Endothelial cell of umbilical vein (primary cell): ENCODE data around the gene TSPAN9. TPM values are rescaled to one million over a fixed set of nuclear protein-coding genes. Genes with fewer than 3 reads are reported as not detected.
A peak's percentile ranks its signal among the peaks of the same experiment; 100 is the strongest.

Source experiments
- BruUV-seq: library from RNA; stranded (reverse); fragments of 400-500 nt; replicated peaks from 2 replicates; lab custom pipeline; 2021; lab: Mats Ljungman, UMichigan
- CTCF ChIA-PET: fragments of 300-600, 350-600 bp; sonication (Branson Sonifier 250); formaldehyde crosslinking; loops from one replicate; lab custom pipeline; 2021; ENCODE audit warnings: antibody characterized with exemption, inconsistent platforms; lab: Charles Lee
- POLR2A ChIA-PET: fragments of 300-600, 350-600 bp; sonication (Branson Sonifier 250); formaldehyde crosslinking; loops from one replicate; lab custom pipeline; 2021; ENCODE audit warnings: antibody characterized with exemption, inconsistent platforms; lab: Charles Lee
- DNase-seq: peaks from one replicate; pipeline ENCODE4 v3.0.0-alpha.2; 2011; ENCODE audit warnings: low read depth, low spot score
- FAIRE-seq: peaks from 2 replicates; lab custom pipeline; 2011; peaks lifted over from hg19 to GRCh38; lab: Jason Lieb, UNC
- H2AFZ ChIP-seq: 2 replicates; pipeline ENCODE4 v1.6.0; 2012; ENCODE audit warnings: low read depth, low read length, control low read depth, inconsistent platforms
- H3K27ac ChIP-seq: 2 replicates; pipeline ENCODE4 v1.5.1; 2011; ENCODE audit warnings: low read depth, mild to moderate bottlenecking, control low read depth, low read length, moderate library complexity; ENCODE audit not compliant: insufficient read depth
- H3K27me3 ChIP-seq, 2 experiments: 2 replicates each; pipeline versions ENCODE4 v1.6.0 to v1.6.1; 2011; ENCODE audit warnings: low read length in 2 of 2, mixed read lengths in 1 of 2; ENCODE audit not compliant: control insufficient read depth in 2 of 2, insufficient read depth in 2 of 2
- H3K36me3 ChIP-seq, 2 experiments: 2 replicates in 1 of 2; 3 replicates in 1 of 2; pipeline ENCODE4 v1.5.1; 2011; ENCODE audit warnings: low read length in 2 of 2, mild to moderate bottlenecking in 1 of 2, moderate library complexity in 1 of 2; ENCODE audit not compliant: control insufficient read depth in 2 of 2, insufficient read depth in 2 of 2; ENCODE audit errors: extremely low read depth in 1 of 2
- H3K4me1 ChIP-seq: 3 replicates; pipeline ENCODE4 v1.5.1; 2011; ENCODE audit warnings: mild to moderate bottlenecking, low read length; ENCODE audit not compliant: control insufficient read depth, insufficient read depth; ENCODE audit errors: extremely low read depth
- H3K4me2 ChIP-seq: 2 replicates; pipeline ENCODE4 v1.6.1; 2011; ENCODE audit warnings: low read length, control low read depth, mixed read lengths; ENCODE audit not compliant: insufficient read depth
- H3K4me3 ChIP-seq, 3 experiments: fragments of 200-600 bp in 1 of 3; sonication (generic), shearing (Covaris generic) in 1 of 3; replicated peaks in 1 of 3; 2 replicates each; pipeline ENCODE4 v1.5.1; 2011 to 2016; ENCODE audit warnings: control low read depth in 3 of 3, low read length in 3 of 3, mild to moderate bottlenecking in 2 of 3, inconsistent platforms in 1 of 3, low read depth in 1 of 3, moderate library complexity in 1 of 3; ENCODE audit not compliant: insufficient read depth in 1 of 3
- H3K79me2 ChIP-seq: 2 replicates; pipeline ENCODE4 v1.6.0; 2012; ENCODE audit warnings: low read length, inconsistent platforms; ENCODE audit not compliant: control insufficient read depth, insufficient read depth
- H3K9ac ChIP-seq: replicated peaks from 2 replicates; pipeline ENCODE3; 2011; ENCODE audit warnings: low read length, control low read depth; ENCODE audit not compliant: insufficient read depth; ENCODE audit errors: extremely low read depth
- H3K9me1 ChIP-seq: replicated peaks from 3 replicates; pipeline ENCODE4 v1.6.0; 2011; ENCODE audit warnings: mild to moderate bottlenecking, low read length; ENCODE audit not compliant: control insufficient read depth, insufficient read depth; ENCODE audit errors: extremely low read depth
- H3K9me3 ChIP-seq: replicated peaks from 2 replicates; pipeline ENCODE4 v1.5.1; 2012; ENCODE audit warnings: low read length, inconsistent platforms; ENCODE audit not compliant: control insufficient read depth, insufficient read depth
- H4K20me1 ChIP-seq: replicated peaks from 2 replicates; pipeline ENCODE3; 2011; ENCODE audit warnings: mild to moderate bottlenecking, low read length; ENCODE audit not compliant: control insufficient read depth, insufficient read depth; ENCODE audit errors: extremely low read depth
- EZH2 ChIP-seq: IDR thresholded peaks from 2 replicates; pipeline ENCODE4 v1.6.1; 2012; ENCODE audit warnings: borderline replicate concordance, low read depth, mild to moderate bottlenecking, moderate library complexity, low read length, inconsistent platforms; ENCODE audit not compliant: severe bottlenecking
- FOS ChIP-seq: IDR thresholded peaks from 2 replicates; pipeline ENCODE4 v1.6.1; 2011; ENCODE audit warnings: mild to moderate bottlenecking, low read length, moderate library complexity, borderline replicate concordance; ENCODE audit not compliant: insufficient read depth
- POLR2AphosphoS5 ChIP-seq: IDR thresholded peaks from 2 replicates; pipeline ENCODE4 v1.6.1; 2012; ENCODE audit warnings: low read depth, mild to moderate bottlenecking, control low read depth, low read length, moderate library complexity; ENCODE audit not compliant: insufficient read depth
- dilution Hi-C: fragments of 300-500 bp; cut with MboI; formaldehyde crosslinking; loops from one replicate; pipeline ENCODE4 v1.15.0; 2019; ENCODE audit warnings: low sequenced_read_pairs; ENCODE audit not compliant: extremely low pct_ligation_motif_present
- intact Hi-C: fragments of 100-400 bp; cut with micrococcal nuclease; formaldehyde crosslinking; loops from one replicate; pipeline ENCODE4 v1.10.0; 2022
- polyA plus RNA-seq, 4 experiments: library from polyadenylated mRNA; depleted of rRNA in 3 of 4; stranded (reverse) in 3 of 4; unstranded in 1 of 4; fragments of >200 nt; gene quantifications; 2 replicates each; pipeline versions ENCODE4 v1.2.1 to v1.2.3, GENCODE V29; 2011 to 2012; ENCODE audit warnings: missing spikeins in 1 of 4
- total RNA-seq: library from RNA; stranded (reverse); gene quantifications from 2 replicates; pipeline ENCODE4 v1.2.3, GENCODE V29; 2021
- TF ChIP-seq, protein P1 (sequence below), 2 donors: IDR thresholded peaks; 1 replicate in 1 of 2; 2 replicates in 1 of 2; pipeline ENCODE4 v1.5.1; 2011; ENCODE audit warnings: low read length in 2 of 2, mild to moderate bottlenecking in 2 of 2, moderate library complexity in 2 of 2, control low read depth in 1 of 2, inconsistent platforms in 1 of 2, low read depth in 1 of 2; ENCODE audit not compliant: insufficient read depth in 1 of 2; ENCODE audit errors: extremely low read depth in 1 of 2

Gene TSPAN9
- total and polyA plus RNA-seq, 2 donors (not counting 3 experiments of a cell fraction or from before 2014, with no cell fraction given) = 43.3 to 66.8 TPM

DNA sequence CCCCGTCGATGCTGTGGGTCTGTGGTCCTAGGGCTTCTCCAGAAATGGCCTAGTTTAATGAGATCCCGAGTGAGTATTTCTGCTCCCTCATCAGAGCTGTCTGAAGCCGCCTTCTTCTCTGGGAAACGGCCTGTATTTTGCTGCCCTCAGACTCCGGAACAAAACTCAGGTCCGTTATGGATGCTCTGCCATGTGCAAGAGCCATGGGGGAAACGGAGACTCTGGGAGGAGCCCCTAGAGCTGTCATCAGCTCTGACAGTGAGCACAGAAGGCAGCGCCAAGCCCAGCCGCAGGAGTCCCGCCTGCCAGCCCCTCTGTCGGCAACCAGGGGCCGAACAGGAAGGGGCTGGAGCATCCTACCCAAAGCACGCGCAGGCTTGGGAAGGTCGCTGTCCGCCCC lies 221.4 kb downstream of the TSPAN9 start:
- H3K9me1 ChIP-seq = no peaks in the 10 kb centered on the region
- dilution Hi-C loops = no loop called here
- ChIA-PET CTCF (interaction anchor here (0.7 to 6.4 kb wide), 16 partner anchors 16 to 978 kb away, joined by 3 to 322 read pairs (median 13); no protein-coding TSS in a partner anchor), POLR2A (no interaction called here)
- TF ChIP-seq, protein P1, sequence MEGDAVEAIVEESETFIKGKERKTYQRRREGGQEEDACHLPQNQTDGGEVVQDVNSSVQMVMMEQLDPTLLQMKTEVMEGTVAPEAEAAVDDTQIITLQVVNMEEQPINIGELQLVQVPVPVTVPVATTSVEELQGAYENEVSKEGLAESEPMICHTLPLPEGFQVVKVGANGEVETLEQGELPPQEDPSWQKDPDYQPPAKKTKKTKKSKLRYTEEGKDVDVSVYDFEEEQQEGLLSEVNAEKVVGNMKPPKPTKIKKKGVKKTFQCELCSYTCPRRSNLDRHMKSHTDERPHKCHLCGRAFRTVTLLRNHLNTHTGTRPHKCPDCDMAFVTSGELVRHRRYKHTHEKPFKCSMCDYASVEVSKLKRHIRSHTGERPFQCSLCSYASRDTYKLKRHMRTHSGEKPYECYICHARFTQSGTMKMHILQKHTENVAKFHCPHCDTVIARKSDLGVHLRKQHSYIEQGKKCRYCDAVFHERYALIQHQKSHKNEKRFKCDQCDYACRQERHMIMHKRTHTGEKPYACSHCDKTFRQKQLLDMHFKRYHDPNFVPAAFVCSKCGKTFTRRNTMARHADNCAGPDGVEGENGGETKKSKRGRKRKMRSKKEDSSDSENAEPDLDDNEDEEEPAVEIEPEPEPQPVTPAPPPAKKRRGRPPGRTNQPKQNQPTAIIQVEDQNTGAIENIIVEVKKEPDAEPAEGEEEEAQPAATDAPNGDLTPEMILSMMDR (IDR thresholded peaks at IDR 0.05; ENCODE audit: extremely low read depth in 1 of 2, insufficient read depth in 1 of 2, low read depth in 1 of 2, low read length in 2 of 2) = no peak
- TF ChIP-seq EZH2 = peak; percentile 28
- peaks cover 12% of the 10 kb centered on the region for H3K4me1 ChIP-seq
- H2AFZ ChIP-seq = no peak overlapping the region
- H3K79me2 ChIP-seq = no peaks in the 10 kb centered on the region
- BruUV-seq = no TSS peak
- no peak for FAIRE-seq
- H3K36me3 ChIP-seq = no peaks in the 10 kb centered on the region
- intact Hi-C loops = no loop called here
- no peaks in the 10 kb centered on the region for H3K9me3 ChIP-seq
- no peak overlapping the region for H3K4me3 ChIP-seq
- no peak for DNase-seq
- H3K9ac ChIP-seq = no peak overlapping the region
- no peak overlapping the region for H3K27ac ChIP-seq
- no peaks in the 10 kb centered on the region for H3K27me3 ChIP-seq
- H3K4me2 ChIP-seq = no peak overlapping the region
- H4K20me1 ChIP-seq = no peaks in the 10 kb centered on the region

DNA sequence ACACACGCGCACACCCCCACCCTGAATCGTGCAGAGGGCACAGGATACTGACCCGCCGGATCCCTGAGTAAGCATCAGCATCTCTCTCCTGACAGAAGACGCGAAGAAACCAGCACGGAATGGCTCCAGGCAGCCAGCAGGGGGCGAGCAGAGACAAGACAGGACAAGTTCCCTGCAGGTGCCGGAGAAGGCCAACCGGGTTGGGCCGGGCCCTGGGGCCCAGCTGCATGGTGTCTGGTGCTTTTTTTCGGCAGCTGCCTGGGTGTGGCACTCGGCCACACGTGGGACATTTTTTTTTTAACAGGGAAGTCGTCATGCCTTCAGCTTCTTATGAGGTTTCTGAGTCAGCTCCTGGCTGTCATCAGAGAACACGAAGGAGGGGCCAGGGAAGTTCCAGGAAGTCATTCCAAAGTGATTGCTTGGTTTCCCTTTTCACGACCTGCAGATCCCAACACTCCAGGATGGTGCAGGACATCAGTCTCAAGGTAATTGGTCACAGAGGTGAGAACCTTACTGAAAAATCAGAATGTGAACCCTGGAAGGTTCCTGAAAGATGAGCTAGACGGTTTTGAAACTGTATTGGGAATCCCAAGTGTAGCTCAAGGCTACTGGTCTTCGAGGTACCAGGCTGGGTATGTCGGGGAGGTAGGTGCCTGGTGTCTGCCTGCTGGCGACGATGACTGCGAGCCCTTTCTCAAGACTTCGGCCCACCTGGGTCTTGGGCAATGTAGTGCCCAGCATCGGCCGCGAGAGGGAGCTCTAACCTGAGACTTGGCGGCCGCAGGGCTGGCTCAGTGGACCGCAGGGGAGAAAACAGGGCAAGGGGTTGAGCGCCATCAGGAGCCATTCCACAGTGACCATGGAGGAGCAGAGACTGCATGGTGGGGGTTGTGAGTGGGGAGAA lies 223.0 kb downstream of the TSPAN9 start:
- H3K27ac ChIP-seq = peak overlapping the region; percentile 48
- H3K79me2 ChIP-seq = no peaks in the 10 kb centered on the region
- BruUV-seq = no TSS peak
- no peaks in the 10 kb centered on the region for H3K27me3 ChIP-seq
- no peaks in the 10 kb centered on the region for H4K20me1 ChIP-seq
- peaks cover 22% of the 10 kb centered on the region for H3K4me1 ChIP-seq
- dilution Hi-C loops (no loop called here), intact Hi-C loops (loop anchor here (1.0 to 5.0 kb wide), 5 partner anchors 33 to 977 kb away; no protein-coding TSS in a partner anchor)
- POLR2A ChIA-PET = no interaction called here
- H3K9ac ChIP-seq = peak overlapping the region; percentile 12
- peak overlapping the region; percentile 55 for H3K4me2 ChIP-seq
- no peaks in the 10 kb centered on the region for H3K9me1 ChIP-seq
- CTCF ChIA-PET = interaction anchor here (0.6 to 6.4 kb wide), 106 partner anchors 8 to 979 kb away, joined by 3 to 322 read pairs (median 5); partner anchors contain the start of genes CRACR2A and PARP11
- FAIRE-seq (peak; percentile 83), DNase-seq (peak; percentile 79)
- H3K9me3 ChIP-seq = no peaks in the 10 kb centered on the region
- no peaks in the 10 kb centered on the region for H3K36me3 ChIP-seq
- H2AFZ ChIP-seq = peak overlapping the region; percentile 8
- H3K4me3 ChIP-seq = no peak overlapping the region
- TF ChIP-seq FOS (peak; percentile 71), POLR2AphosphoS5 (no peak)
- TF ChIP-seq, protein P1 (IDR thresholded peaks at IDR 0.05; ENCODE audit: extremely low read depth in 1 of 2, insufficient read depth in 1 of 2, low read depth in 1 of 2, low read length in 2 of 2) = peak; percentile 96
